HepG2 (cell line): ENCODE data around the gene DDX17. TPM values are rescaled to one million over a fixed set of nuclear protein-coding genes. Genes with fewer than 3 reads are reported as not detected.

Experiments
- DMAP1 ChIP-seq: IDR thresholded peaks from 2 replicates; pipeline ENCODE4 v1.6.1; 2016
- MAX ChIP-seq: IDR thresholded peaks from 2 replicates; pipeline ENCODE4 v1.6.1; 2012; ENCODE audit warnings: inconsistent platforms
- RFXANK ChIP-seq: IDR thresholded peaks from 2 replicates; pipeline ENCODE4 v1.6.1; 2016
- RNF2 ChIP-seq: fragments of 450-650 bp; conservative IDR thresholded peaks from 2 replicates; pipeline ENCODE4 v1.6.1; 2016; ENCODE audit warnings: low read depth
- ZFP41 ChIP-seq: sonication (generic); formaldehyde crosslinking; IDR thresholded peaks from 2 replicates; pipeline ENCODE4 v1.4.0; 2020; ENCODE audit warnings: mild to moderate bottlenecking, missing genetic modification reagents, borderline replicate concordance
- ZFX ChIP-seq: sonication (generic); formaldehyde crosslinking; IDR thresholded peaks from 2 replicates; pipeline ENCODE4 v1.4.0; 2020; ENCODE audit warnings: mild to moderate bottlenecking, low read depth, missing genetic modification reagents, moderate library complexity
- ZFY ChIP-seq: sonication (generic); formaldehyde crosslinking; IDR thresholded peaks from 2 replicates; pipeline ENCODE4 v1.4.0; 2020; ENCODE audit warnings: missing genetic modification reagents
- ZGPAT ChIP-seq: IDR thresholded peaks from 2 replicates; pipeline ENCODE4 v1.6.1; 2016; ENCODE audit warnings: mild to moderate bottlenecking
- ZMYM3 ChIP-seq: sonication (generic); formaldehyde crosslinking; IDR thresholded peaks from 2 replicates; pipeline ENCODE4 v1.5.1; 2020; ENCODE audit warnings: mild to moderate bottlenecking, missing genetic modification reagents
- ZNF143 ChIP-seq: sonication (generic); formaldehyde crosslinking; IDR thresholded peaks from 2 replicates; pipeline ENCODE4 v1.4.0; 2020; ENCODE audit warnings: missing genetic modification reagents
- ZNF263 ChIP-seq: sonication (generic); formaldehyde crosslinking; IDR thresholded peaks from 2 replicates; pipeline ENCODE4 v1.4.0; 2020; ENCODE audit warnings: missing genetic modification reagents
- ZNF451 ChIP-seq: sonication (generic); formaldehyde crosslinking; IDR thresholded peaks from 2 replicates; pipeline ENCODE4 v1.5.0; 2020; ENCODE audit warnings: mild to moderate bottlenecking, missing genetic modification reagents
- ZNF484 ChIP-seq: sonication (generic); formaldehyde crosslinking; IDR thresholded peaks from 2 replicates; pipeline ENCODE4 v1.5.1; 2020; ENCODE audit warnings: mild to moderate bottlenecking, low read depth, missing genetic modification reagents, borderline replicate concordance
- ZNF563 ChIP-seq: sonication (generic); formaldehyde crosslinking; IDR thresholded peaks from 2 replicates; pipeline ENCODE4 v1.8.0; 2022; ENCODE audit warnings: mild to moderate bottlenecking, moderate library complexity, missing genetic modification reagents
- ZNF574 ChIP-seq: sonication (generic); formaldehyde crosslinking; IDR thresholded peaks from 2 replicates; pipeline ENCODE4 v1.4.0; 2020; ENCODE audit warnings: missing genetic modification reagents
- ZNF605 ChIP-seq: sonication (generic); formaldehyde crosslinking; IDR thresholded peaks from 2 replicates; pipeline ENCODE4 v1.8.0; 2022; ENCODE audit warnings: mild to moderate bottlenecking, missing genetic modification reagents
- ZNF687 ChIP-seq: sonication (generic); formaldehyde crosslinking; IDR thresholded peaks from 2 replicates; pipeline ENCODE4 v1.5.1; 2020; ENCODE audit warnings: mild to moderate bottlenecking, missing genetic modification reagents, moderate library complexity
- ZNF83 ChIP-seq: sonication (generic); formaldehyde crosslinking; IDR thresholded peaks from 2 replicates; pipeline ENCODE4 v1.4.0; 2020; ENCODE audit warnings: missing genetic modification reagents, mild to moderate bottlenecking, borderline replicate concordance
- ZSCAN21 ChIP-seq: sonication (generic); formaldehyde crosslinking; IDR thresholded peaks from 2 replicates; pipeline ENCODE4 v1.8.0; 2022; ENCODE audit warnings: mild to moderate bottlenecking, missing genetic modification reagents, moderate library complexity, borderline replicate concordance
- polyA plus RNA-seq, 8 experiments: library from polyadenylated mRNA; depleted of rRNA in 3 of 8; stranded (reverse) in 7 of 8; unstranded in 1 of 8; fragments of >200 nt; fragmentation: Illumina TruSeq in 4 of 8; extraction: Trizol in 4 of 8; gene quantifications; 2 replicates each; pipeline versions ENCODE4 v1.2.1 to v1.2.3, GENCODE V29; 2011 to 2016; ENCODE audit warnings: low read depth in 4 of 8, missing spikeins in 1 of 8, mixed read lengths in 1 of 8; ENCODE audit not compliant: insufficient read depth in 1 of 8
- total RNA-seq, 5 experiments: library from RNA; depleted of rRNA; stranded (reverse); fragments of >200 nt; fragmentation: Illumina TruSeq; extraction: Trizol; gene quantifications; 2 replicates each; pipeline ENCODE4 v1.2.3, GENCODE V29; 2016; ENCODE audit warnings: low read depth in 1 of 5

DDX17 gene
- total and polyA plus RNA-seq, 2 of the 13 experiments (the other 11 are each of a cell fraction or from before 2014, with no cell fraction given) = 238 to 344 TPM

GRCh38 chr22:38465673-38466490 is 40.2 kb downstream of the DDX17 start (continued):
- TF ChIP-seq ZNF574 (CRISPR knock-in tag) (peak; percentile 23; the same call in 1 of the 2 replicates), ZNF83 (CRISPR knock-in tag) (no peak), ZNF563 (0 out of 2 replicates have a peak, but pooled peaks have one; percentile 43), ZMYM3 (no peak; the same call in 1 of the 2 replicates), ZGPAT (CRISPR knock-in tag) (no peak), ZNF687 (CRISPR knock-in tag) (peak; percentile 89), ZNF263 (CRISPR knock-in tag) (peak; percentile 41; the same call in 1 of the 2 replicates), ZFX (CRISPR knock-in tag) (peak; percentile 54), RNF2 (peak; percentile 57; the same call in 1 of the 2 replicates), ZFP41 (CRISPR knock-in tag) (0 out of 2 replicates have a peak, but pooled peaks have one; percentile 22), ZNF484 (no peak), ZNF143 (CRISPR knock-in tag) (0 out of 2 replicates have a peak, but pooled peaks have one; percentile 11), DMAP1 (no peak), ZNF451 (CRISPR knock-in tag) (no peak), ZSCAN21 (CRISPR knock-in tag) (0 out of 2 replicates have a peak, but pooled peaks have one; percentile 16), MAX (peak; percentile 73), RFXANK (CRISPR knock-in tag) (no peak), ZFY (CRISPR knock-in tag) (peak; percentile 64), ZNF605 (CRISPR knock-in tag) (0 out of 2 replicates have a peak, but pooled peaks have one; percentile 18)
